Measurements from ENCODE around the gene ZNF425.

DNA sequence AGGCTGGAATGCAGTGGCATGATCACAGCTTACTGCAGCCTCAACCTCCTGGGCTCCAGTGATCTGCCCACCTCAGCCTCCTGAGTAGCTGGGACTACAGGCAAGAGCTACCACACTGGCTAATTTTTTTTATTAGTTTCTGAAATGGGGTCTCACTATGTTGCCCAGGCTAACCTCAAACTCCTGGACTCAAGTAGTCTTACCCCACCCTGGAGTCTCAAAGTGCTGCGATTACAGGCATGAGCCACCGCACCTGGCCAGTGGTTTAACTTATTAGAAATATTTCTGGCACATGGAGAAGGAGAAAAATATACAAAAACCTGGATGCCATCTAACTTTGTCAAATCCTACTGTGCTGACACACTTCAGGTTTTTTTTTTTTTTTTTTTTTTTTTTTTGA lies 50.8 kb downstream of the ZNF425 start:
- TF ChIP-seq ZNF70 (CRISPR knock-in tag; IDR thresholded peaks at IDR 0.05) = no peak
- TF ChIP-seq GLIS3 (CRISPR knock-in tag; IDR thresholded peaks at IDR 0.05) = no peak
- no peak for TF ChIP-seq ZFP3 (CRISPR knock-in tag; IDR thresholded peaks at IDR 0.05)
- no peak for TF ChIP-seq PATZ1 (CRISPR knock-in tag; IDR thresholded peaks at IDR 0.05; ENCODE audit: borderline replicate concordance)
- TF ChIP-seq ARNTL (CRISPR knock-in tag; IDR thresholded peaks at IDR 0.05; ENCODE audit: borderline replicate concordance, low read depth) = no peak
- no peak for TF ChIP-seq POU6F1 (CRISPR knock-in tag; IDR thresholded peaks at IDR 0.05; ENCODE audit: borderline replicate concordance, low read depth)
- TF ChIP-seq BACH2 (CRISPR knock-in tag; IDR thresholded peaks at IDR 0.05; ENCODE audit: borderline replicate concordance) = no peak
- TF ChIP-seq CREB5 (CRISPR knock-in tag; IDR thresholded peaks at IDR 0.05; ENCODE audit: low read depth) = no peak
- TF ChIP-seq ESRRG (CRISPR knock-in tag; IDR thresholded peaks at IDR 0.05) = no peak
- no peak for TF ChIP-seq OSR1 (CRISPR knock-in tag; IDR thresholded peaks at IDR 0.05)
- TF ChIP-seq PPARA (CRISPR knock-in tag; IDR thresholded peaks at IDR 0.05; ENCODE audit: borderline replicate concordance) = no peak
- TF ChIP-seq SNAI2 (CRISPR knock-in tag; IDR thresholded peaks at IDR 0.05) = no peak

Measured in SK-N-SH treated with all-trans-retinoic acid at 6 μM for 48 hours (cell line).